ENCODE results near the gene KLHL26.

Gene KLHL26

GRCh38 chr19:18601875-18602274 is 35.0 kb upstream of the KLHL26 start:
- no peak for DNase-seq

GRCh38 chr19:18603255-18603957 is 33.4 kb upstream of the KLHL26 start:
- peak; percentile 13 for DNase-seq

- DNase-seq = no peak
These were observed 32.6 kb upstream of the KLHL26 start for GRCh38 chr19:18603958-18604819.

GRCh38 chr19:18604820-18605159 is 32.0 kb upstream of the KLHL26 start:
- no peak for DNase-seq

GRCh38 chr19:18605196-18605545 is 31.7 kb upstream of the KLHL26 start:
- no peak for DNase-seq

GRCh38 chr19:18605546-18606280 is 31.1 kb upstream of the KLHL26 start:
- DNase-seq = no peak

- no peak for DNase-seq
These were observed 30.3 kb upstream of the KLHL26 start, which contains the start of gene CRLF1 for GRCh38 chr19:18606281-18607225. TSS of gene CRLF1 (minus strand) at chr19:18606799. CDS start at chr19:18606656, 143 bp downstream.

GRCh38 chr19:18607226-18608101 is 29.4 kb upstream of the KLHL26 start:
- no peak for DNase-seq

- no peak for DNase-seq
These were observed 28.6 kb upstream of the KLHL26 start for GRCh38 chr19:18608102-18608804.

- DNase-seq = no peak
These were observed 27.8 kb upstream of the KLHL26 start for GRCh38 chr19:18608805-18609716.

- no peak for DNase-seq
These were observed 27.1 kb upstream of the KLHL26 start for GRCh38 chr19:18609717-18610051.

- DNase-seq = no peak
These were observed 26.6 kb upstream of the KLHL26 start for GRCh38 chr19:18610245-18610555.

- DNase-seq = no peak
These were observed 26.1 kb upstream of the KLHL26 start for GRCh38 chr19:18610556-18611326.

GRCh38 chr19:18611327-18612050 is 25.3 kb upstream of the KLHL26 start:
- no peak for DNase-seq

GRCh38 chr19:18612051-18612771 is 24.6 kb upstream of the KLHL26 start:
- DNase-seq = peak; percentile 10

GRCh38 chr19:18612772-18613588 is 23.8 kb upstream of the KLHL26 start, which contains the start of gene TMEM59L:
TSS of gene TMEM59L (plus strand) at chr19:18612870. CDS start at chr19:18612959, 89 bp downstream.
- DNase-seq = peak; percentile 3
